ENCODE results near the gene KIAA0040. TPM values are rescaled to one million over a fixed set of nuclear protein-coding genes. Genes with fewer than 3 reads are reported as not detected.

KIAA0040 gene
- total RNA-seq, 1 donor from 2014 or later: 7.3 TPM

GRCh38 chr1:175193527-175193910 lies 943 bp upstream of the KIAA0040 start:
- TF ChIP-seq CTCF (conservative IDR thresholded peaks at IDR 0.05): no peak
- Mint-ChIP-seq H3K4me3 (peak overlapping the region; percentile 93), H3K27me3 (peaks cover 57% of the 10 kb centered on the region), H3K4me1 (ENCODE audit: unreplicated experiment) (peaks cover 9% of the 10 kb centered on the region), H3K36me3 (no peaks in the 10 kb centered on the region), H3K27ac (peak overlapping the region; percentile 96), H3K9me3 (no peaks in the 10 kb centered on the region)
- no peak for DNase-seq (ENCODE audit: extremely low spot score, unreplicated experiment)

GRCh38 chr1:175192111-175192629 lies 406 bp downstream of the KIAA0040 start:
- Mint-ChIP-seq H3K4me3 (peak overlapping the region; percentile 93), H3K27ac (peak overlapping the region; percentile 96), H3K27me3 (peaks cover 53% of the 10 kb centered on the region), H3K9me3 (no peaks in the 10 kb centered on the region), H3K4me1 (ENCODE audit: unreplicated experiment) (peaks cover 4% of the 10 kb centered on the region), H3K36me3 (no peaks in the 10 kb centered on the region)
- no peak for DNase-seq (ENCODE audit: extremely low spot score, unreplicated experiment)
- TF ChIP-seq CTCF (conservative IDR thresholded peaks at IDR 0.05): no peak

- Mint-ChIP-seq H3K4me1 (ENCODE audit: unreplicated experiment) (peaks cover 4% of the 10 kb centered on the region), H3K9me3 (no peaks in the 10 kb centered on the region), H3K27ac (peak overlapping the region; percentile 96), H3K27me3 (peaks cover 53% of the 10 kb centered on the region), H3K36me3 (no peaks in the 10 kb centered on the region), H3K4me3 (peak overlapping the region; percentile 93)
- no peak for DNase-seq (ENCODE audit: extremely low spot score, unreplicated experiment)
- TF ChIP-seq CTCF (conservative IDR thresholded peaks at IDR 0.05): no peak
These were observed 917 bp downstream of the KIAA0040 start for GRCh38 chr1:175191659-175192058.

GRCh38 chr1:175188936-175189335 lies 3.6 kb downstream of the KIAA0040 start:
- TF ChIP-seq CTCF (conservative IDR thresholded peaks at IDR 0.05): no peak
- Mint-ChIP-seq H3K4me1 (ENCODE audit: unreplicated experiment) (peaks cover 4% of the 10 kb centered on the region), H3K27me3 (peaks cover 40% of the 10 kb centered on the region), H3K27ac (no peak overlapping the region), H3K9me3 (no peaks in the 10 kb centered on the region), H3K4me3 (no peak overlapping the region), H3K36me3 (no peaks in the 10 kb centered on the region)
- DNase-seq (ENCODE audit: extremely low spot score, unreplicated experiment): no peak

- H3K4me1 Mint-ChIP-seq (ENCODE audit: unreplicated experiment): no peaks in the 10 kb centered on the region
- no peak overlapping the region for H3K27ac Mint-ChIP-seq
- H3K36me3 Mint-ChIP-seq: no peaks in the 10 kb centered on the region
- no peaks in the 10 kb centered on the region for H3K9me3 Mint-ChIP-seq
- peaks cover 24% of the 10 kb centered on the region for H3K27me3 Mint-ChIP-seq
- no peak for DNase-seq (ENCODE audit: extremely low spot score, unreplicated experiment)
- TF ChIP-seq CTCF (conservative IDR thresholded peaks at IDR 0.05): no peak
- no peak overlapping the region for H3K4me3 Mint-ChIP-seq
These were observed 6.0 kb downstream of the KIAA0040 start for GRCh38 chr1:175186433-175187160.
